Measurements from ENCODE around the gene FBXO34.
"Not testable (repeated sequence)": the region's sequence is repeated elsewhere in the genome, so short reads cannot be mapped to it uniquely, and the experiment has no call there.

The FBXO34 gene

DNA sequence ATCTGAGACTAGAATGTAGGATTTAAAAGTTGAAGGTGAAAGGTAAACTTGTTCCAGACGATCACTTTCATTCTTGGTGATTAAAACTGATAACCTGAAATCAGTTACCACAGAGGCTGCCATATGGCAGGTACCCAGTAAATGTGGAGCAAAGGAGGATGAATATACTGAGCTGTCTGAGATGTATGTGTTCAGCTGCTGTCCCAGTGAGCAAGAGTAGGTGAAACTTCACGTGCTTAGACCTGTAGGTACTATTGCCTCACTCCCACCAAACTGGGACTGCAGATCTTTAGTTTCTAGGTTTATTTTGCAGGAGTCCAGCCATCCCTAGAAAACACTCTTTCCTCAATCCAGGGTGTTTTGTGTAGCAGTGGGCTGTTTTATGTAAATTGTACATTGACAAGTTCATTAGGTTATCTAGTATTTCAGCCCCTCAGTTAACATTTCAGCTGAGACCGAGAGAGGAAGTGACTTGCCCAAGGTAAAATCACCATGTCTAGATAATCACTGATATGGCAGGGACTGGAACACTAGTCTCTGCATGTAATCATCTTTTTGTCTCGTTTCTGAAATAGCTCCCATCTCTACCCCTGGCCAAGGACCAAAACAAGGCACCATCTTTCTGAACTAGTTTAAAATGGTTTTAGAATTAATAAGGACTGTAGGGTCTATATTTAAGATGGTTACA lies 77.7 kb downstream of the FBXO34 start:
- DNase-seq (ENCODE audit: low spot score) = no peak

DNA sequence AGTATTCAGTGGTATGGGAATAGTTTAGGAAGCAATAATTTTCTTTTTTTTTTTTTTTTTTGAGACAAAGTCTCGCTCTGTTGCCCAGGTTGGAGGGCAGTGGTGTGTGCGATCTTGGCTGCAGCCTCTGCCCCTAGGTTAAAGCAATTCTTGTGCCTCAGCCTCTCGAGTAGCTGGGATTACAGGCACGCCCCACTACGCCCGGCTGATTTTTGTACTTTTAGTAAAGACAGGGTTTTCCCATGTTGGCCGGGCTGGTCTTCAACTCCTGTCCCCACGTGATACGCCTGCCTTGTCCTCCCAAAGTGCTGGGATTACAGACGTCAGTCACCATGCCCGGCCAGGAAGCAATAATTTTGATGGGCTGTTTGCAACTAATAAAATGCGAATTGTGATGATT lies 78.3 kb downstream of the FBXO34 start:
- DNase-seq (ENCODE audit: low spot score) = no peak

GRCh38 chr14:55350461-55350860 lies 79.2 kb downstream of the FBXO34 start:
- no peak for DNase-seq (ENCODE audit: low spot score)

GRCh38 chr14:55351111-55351510 lies 79.9 kb downstream of the FBXO34 start:
- no peak for DNase-seq (ENCODE audit: low spot score)

GRCh38 chr14:55352201-55352600 lies 81.0 kb downstream of the FBXO34 start:
- DNase-seq (ENCODE audit: low spot score) = no peak

GRCh38 chr14:55353686-55354467 lies 82.7 kb downstream of the FBXO34 start:
- peak; percentile 26 for DNase-seq (ENCODE audit: low spot score)

GRCh38 chr14:55354500-55354899 lies 83.3 kb downstream of the FBXO34 start:
- peak; percentile 80 for DNase-seq (ENCODE audit: low spot score)

- DNase-seq (ENCODE audit: low spot score) = no peak
These were observed 84.7 kb downstream of the FBXO34 start for GRCh38 chr14:55355922-55356321.

GRCh38 chr14:55356913-55357312 lies 85.7 kb downstream of the FBXO34 start:
- DNase-seq (ENCODE audit: low spot score) = no peak

DNA sequence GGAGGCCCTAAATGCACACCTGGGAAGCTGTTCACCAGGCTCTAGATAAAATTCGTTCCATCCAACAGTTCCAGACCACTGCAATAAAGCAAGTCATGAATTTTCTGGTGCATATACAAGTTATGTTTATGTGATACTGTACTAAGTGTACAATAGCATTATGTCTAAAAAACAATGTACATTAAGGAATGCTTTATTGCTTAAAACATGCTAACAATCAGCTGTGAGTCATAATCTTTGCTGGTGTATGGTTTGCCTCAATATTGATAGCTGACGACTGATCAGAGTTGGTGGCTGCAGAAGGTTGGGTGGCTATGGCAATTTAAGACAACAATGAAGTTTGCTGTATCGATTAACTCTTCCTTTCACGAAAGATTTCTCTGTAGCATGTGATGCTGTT lies 88.1 kb downstream of the FBXO34 start:
- DNase-seq (ENCODE audit: low spot score) = no peak

DNA sequence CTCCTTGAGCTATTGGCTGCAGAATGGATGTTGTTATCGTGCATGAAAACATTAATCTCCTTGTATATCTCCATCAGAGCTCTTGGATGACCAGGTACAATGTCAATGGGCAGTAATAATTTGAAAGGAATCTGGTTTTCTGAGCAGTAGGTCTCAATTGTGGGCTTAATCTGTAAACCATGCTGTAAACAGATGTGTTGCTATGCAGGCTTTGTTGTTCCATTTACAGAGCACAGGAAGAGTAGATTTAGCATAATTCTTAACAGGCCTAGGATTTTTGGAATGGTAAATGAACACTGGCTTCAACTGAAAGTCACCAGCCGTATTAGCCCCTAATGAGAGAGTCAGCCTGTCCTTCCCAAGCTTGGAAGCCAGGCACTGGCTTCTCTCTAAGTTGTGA lies 90.0 kb downstream of the FBXO34 start:
- DNase-seq (ENCODE audit: low spot score) = no peak

DNA sequence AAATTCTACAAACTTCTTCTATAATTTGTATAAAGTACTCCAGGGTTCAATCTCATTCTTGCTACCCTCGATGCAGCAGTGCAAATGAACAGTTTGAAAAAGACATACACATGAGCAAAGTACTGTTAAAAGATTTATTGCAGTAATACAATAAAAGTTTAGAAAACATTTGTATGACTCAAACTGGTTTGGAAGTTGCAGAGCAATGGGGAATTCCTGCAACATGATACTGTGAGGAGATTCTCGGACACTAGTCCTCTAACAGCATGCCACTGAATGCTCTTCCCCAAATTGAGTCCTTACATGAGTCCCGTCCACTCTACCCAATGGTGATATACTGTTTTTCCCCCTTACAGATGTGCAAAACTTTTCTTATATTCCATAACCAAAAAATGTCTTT lies 95.0 kb downstream of the FBXO34 start:
- no peak for DNase-seq (ENCODE audit: low spot score)

DNA sequence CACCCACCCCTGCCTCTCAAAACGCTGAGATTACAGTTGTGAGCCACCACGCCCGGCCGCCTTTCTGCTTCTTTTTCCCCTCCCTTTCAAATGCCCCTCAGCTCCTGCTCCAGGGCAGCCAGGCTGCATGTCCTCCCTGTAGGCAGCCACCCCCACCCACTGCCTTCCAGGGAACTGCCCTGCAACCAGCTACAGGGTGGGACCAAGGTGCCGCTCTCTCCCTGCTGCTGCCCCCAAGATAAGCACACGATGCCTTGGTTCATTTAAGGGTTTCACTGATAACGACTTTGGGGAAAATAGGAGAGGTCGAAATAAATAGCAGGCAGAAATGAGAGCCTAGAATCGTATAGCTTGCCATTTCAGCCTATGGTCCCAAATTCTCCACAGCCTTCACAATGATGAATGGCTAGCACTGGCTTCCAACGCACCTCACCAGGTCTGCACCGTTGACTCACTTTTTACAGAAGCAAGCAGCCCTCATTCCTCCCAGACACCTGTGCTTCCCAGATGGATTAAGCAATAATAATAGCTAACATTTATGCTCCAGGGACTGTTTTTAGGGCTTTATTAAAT lies 99.7 kb downstream of the FBXO34 start:
- DNase-seq (ENCODE audit: low spot score) = no peak

DNA sequence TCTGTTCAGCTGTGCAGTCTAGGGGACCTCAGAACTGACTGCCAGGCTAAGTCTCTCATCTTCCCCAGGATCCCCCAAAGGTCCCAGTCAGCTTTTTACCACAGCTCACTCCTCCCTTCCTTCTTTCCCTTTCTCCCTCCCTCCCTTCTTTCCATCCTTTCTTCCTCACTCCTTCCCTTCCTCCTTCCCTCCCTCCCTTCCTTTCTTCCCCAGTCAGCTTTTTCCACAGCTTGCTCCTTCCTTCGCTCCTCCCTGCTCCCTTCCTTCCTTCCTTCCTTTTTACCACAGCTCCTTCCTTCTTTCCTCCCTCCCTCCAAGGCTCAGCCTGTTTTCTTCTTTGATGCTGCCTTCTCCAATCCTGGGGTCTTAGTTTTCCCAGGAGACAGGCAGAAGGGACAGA lies 101.2 kb downstream of the FBXO34 start:
- no peak for DNase-seq (ENCODE audit: low spot score)

- DNase-seq (ENCODE audit: low spot score) = no peak
These were observed 101.6 kb downstream of the FBXO34 start for GRCh38 chr14:55372825-55373224.

GRCh38 chr14:55373784-55374705 lies 102.8 kb downstream of the FBXO34 start:
- peak; percentile 76 for DNase-seq (ENCODE audit: low spot score)

DNA sequence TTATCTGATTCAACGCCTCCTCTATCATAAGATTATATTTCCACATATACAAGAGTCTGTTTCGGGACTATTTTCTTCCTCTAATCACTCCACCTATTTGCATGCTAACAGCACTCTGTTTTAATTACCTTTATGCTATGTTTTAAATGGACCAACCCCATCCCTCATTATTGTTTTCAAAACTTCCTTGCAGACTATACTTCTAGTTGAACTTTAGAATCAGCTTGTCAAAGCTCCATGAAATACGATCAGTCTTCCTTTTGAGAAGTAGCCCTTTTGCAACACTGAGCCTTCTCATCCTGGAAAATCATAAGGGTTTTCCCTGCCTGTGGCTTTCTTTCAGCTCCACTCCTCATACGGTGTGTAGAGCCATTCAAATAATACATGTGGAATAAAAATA lies 103.5 kb downstream of the FBXO34 start:
- DNase-seq (ENCODE audit: low spot score) = no peak

- DNase-seq (ENCODE audit: low spot score) = no peak
These were observed 106.0 kb downstream of the FBXO34 start for GRCh38 chr14:55377236-55377635.

GRCh38 chr14:55381040-55381439 lies 109.8 kb downstream of the FBXO34 start:
- DNase-seq (ENCODE audit: low spot score) = no peak

GRCh38 chr14:55381561-55381960 lies 110.3 kb downstream of the FBXO34 start:
- no peak for DNase-seq (ENCODE audit: low spot score)

DNA sequence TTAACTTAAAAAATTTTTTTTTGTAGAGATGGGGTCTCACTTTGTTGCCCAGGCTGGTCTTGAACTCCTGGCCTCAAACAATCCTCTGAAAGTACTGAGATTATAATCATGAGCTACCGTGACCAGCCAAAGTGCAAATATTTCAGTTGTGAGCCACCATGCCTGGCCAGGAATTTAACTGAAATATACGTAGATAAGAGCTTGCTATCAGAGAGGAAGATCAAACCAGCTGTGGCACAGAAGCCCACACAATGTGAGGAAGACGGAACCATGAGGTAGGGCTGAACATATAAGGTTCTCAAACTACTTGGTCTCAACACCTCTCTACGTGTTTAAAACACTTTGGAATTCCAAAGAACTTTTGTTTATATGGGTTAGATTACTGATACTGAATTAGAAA lies 111.3 kb downstream of the FBXO34 start:
- no peak for DNase-seq (ENCODE audit: low spot score)

GRCh38 chr14:55383056-55383466 lies 111.8 kb downstream of the FBXO34 start:
- not testable (repeated sequence) for DNase-seq (ENCODE audit: low spot score)
